Epidermal melanocyte (primary cell): ENCODE measurements around the gene DUSP9.

Source experiments
- DNase-seq: peaks from one replicate; pipeline ENCODE4 v3.0.0; 2011; ENCODE audit warnings: low spot score; ENCODE audit not compliant: insufficient read length

The DUSP9 gene

DNA sequence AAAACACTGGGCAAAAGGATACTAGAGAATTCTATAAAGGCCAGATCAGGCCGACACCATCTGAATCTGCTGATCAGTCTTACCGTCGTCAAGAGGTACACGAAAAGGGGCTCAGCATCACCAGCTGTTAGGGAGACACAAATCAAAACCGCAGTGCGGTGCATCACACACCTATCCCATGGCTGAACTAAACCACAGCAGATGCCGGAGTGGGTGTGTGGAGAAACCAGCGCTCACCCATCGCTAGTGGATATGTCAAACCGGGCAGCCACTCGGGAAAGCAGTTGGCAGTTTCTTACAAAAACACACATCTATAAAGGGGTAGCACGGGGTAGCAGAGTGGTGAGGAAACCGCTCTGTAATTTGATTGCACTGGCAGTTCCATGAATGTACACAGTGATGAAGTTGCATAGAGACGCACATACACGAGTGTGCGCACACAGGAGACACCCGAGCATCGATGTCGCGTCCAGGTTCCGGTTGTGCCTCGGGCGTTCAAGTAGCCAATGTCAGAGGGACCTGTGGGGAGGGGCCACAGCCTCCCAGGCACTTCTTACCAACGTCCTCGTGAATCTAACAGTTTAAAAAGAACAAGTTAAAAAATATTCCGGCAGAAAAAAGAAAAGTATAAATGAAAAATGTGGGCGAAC, 24.9 kb upstream of the DUSP9 start:
- DNase-seq = no peak

DNA sequence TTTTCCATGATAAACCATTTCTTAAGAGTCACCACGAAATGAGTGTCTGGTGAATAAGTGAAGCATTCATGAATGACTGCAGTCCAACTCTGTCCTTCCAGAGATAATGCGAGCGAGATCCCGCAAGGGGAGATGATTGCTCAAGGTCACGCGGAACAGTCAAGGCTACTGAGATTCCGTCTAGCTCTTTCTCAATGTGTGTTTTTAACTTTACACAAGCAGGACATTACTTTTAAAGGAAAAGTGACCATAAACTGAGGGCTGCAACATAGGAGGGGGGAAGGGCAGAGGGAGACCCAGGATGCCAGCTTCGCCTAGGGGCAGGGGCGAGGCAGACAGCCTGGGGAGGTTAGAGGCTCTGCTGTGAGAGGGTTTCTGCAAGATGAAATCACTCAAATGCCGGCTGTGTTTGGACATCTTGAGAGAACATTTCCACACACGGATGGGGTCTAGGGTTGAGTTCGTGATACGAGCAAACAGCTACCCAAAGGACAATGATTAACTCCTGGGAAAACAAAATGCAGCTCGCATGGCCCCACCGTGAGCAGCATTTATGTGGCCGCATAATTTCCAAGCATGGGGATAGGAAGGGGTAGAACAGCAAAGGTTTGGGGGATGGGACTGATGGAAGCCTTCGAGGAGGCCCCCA, 24.2 kb upstream of the DUSP9 start:
- DNase-seq = no peak

DNA sequence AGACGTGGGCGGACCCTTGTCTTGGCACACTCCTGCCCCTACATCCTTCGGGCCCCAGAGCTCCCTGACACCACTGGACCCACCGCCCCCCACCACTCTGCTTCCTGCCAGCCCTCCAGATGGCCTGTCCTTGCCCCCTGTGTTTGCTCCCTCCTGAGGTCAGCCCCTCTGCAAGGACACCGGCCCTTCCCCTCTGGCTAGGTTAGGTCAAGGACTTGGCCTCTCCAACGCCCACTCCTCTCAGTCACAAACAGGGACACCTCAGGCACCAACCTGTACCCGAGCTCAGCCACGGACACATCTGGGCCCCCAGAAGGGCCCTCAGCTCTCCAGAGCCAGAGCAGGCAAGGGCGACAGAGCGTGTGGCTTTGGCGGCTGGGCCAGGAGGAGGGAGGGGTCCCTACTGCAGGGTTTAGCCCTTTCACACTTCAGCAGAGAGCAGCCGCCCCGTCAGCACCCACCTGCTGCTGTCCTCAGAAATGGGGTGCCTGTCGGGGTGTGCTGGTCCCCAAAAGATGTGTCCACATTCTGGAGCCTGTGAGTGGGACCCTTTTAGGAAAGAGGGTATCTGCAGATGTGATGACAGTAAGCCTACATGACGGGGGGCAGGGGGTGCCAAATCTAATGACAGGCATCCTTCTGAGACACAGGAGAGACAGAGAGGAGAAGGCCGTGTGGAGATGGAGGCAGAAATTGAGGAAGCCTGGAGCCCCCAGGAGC, 23.5 kb upstream of the DUSP9 start:
- DNase-seq = no peak

DNA sequence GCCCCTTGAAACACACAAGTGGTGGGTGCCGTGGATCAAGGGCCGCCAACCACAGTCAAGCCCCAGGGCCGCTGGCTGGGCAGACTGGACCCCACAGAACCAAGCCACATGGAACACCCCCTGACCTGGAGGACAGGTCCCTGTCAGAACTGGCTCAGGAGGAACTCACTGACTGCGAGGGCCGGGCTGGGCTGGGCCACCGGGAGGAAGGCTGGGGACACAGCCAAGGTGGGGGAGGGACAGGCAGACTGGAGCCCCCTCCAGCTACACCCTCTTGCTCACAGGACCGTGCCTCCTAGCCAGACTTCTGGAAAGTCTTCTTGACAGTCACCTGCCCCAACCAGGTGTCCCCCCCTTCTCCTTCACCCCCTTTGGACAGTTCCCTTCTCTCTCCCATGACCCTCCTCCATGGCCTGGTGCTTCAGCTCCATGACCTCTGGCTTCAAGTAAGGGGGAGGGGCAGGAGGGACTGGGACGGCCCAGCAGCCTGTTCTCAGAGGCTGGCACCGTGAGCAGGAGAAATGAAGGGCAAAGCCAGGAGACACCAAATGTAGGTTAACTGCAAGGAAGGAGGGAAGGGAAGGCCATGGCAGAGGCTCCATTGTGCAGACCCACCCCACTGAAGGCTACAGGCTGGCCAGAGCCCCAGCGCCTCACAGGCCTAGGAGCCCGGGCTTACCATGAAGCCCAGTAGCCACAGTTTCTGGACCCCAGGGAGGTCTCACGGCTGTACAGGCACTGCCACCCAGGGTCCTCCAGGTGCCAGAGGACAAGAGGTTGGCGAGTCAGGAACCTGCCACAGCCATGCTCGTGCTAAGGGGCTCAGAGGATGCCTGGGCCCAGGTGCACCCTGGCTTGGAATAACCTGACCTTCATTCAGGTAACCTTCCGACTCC, 22.6 kb upstream of the DUSP9 start:
- no peak for DNase-seq

DNA sequence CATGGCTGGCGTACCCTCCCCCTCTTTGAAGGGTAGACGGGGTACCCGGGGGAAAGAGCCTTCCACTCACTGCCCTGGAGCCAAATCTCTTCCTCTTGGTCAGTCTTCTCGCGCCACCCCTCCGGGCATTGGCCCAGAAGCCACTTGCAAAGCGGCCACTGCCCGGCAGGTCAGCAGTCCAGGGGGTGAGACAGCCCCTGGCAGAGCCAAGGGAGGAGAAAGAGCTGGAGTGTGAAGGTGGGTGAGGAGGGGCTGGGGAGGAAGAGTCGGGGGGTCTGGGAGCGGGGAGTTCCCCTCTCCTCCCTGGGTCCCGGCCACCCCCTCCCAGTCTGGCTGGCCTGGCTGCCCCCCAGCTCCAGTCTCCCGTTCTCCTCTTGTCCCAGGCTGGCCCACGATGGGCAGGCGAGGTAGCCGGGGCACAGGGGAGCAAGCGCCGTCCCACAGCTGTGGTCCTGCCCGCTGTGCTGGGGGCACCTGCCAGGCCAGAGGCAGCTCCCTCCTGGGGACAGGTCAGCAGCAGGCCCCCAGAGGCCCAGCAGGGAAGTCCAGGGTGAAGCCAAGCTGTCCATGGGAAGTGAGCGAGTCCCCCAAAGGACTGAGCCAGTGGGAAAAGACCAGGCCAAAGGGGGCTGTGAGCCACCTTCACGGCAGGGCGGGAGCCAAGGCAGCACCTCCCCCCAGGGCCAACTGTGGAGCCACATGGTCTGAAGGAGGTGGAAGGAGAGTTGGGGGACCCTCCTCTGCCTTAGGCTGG, 21.6 kb upstream of the DUSP9 start:
- DNase-seq = no peak

DNA sequence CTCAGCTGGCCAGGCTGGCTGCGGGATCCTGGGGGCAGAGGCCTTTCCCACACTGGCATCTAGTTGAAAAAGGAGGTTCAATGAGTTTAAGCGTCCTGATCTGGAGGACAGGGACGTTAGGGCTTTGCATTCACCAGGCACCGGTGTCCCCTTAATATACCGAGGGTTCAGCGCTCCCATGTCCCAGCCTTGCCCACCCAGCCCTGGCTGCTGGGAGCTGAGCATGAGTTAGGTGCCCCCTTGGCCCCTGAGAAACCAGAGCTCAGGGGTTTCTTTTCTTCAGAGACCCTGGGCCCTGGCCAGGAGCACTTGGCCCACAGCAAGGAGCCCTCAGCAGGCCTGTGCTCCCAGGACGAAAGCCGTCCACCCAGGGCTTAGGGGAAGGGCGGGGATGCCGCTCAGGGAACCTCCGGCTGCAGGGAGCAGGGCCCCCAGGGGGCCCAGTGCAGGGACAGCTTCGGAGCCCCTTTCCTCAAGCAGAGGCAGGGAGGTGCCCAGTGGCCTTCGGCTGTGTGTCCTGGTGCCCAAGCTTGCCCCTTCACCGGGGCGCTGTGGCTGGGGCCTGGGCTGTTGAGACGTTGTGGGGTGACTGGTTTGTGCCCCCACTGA, 20.9 kb upstream of the DUSP9 start:
- no peak for DNase-seq

DNA sequence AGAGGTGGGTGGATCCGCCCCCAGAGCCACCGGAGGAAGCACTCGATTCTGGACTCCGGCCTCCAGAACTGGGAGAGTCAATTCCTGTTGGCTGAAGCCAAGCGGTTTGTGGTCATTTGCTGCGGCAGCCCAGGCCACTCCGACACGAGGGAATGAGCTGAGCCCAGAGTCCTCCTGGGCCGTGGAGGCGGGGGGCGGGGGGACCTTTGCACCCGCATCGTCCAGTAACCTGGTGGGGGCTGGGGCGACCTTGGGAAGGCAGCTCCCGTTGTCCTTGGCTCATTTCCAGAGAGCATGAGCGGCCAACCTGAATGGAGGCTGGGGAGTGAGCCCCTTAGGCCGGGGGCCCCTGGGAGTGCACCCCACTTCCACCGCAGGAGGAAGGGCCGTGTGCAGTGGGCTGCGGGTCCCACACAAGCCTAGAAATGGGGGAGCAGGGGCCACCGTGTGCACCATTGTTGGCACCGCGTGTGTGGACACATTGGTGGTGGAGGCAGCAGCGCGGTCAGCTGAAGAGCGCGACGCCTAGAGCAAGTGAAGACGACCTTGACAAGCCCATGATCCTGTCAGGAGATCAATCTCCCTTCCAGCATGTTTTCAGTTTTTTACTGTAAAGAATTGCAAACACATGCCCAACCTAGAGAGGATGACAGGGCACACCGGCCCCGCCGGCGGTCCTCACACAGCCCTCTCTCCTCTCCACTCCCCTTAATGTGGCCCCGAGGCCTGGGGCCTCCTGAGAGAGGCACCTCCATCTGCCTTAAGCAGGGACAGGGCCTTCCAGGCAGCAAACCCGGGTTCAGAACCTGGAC, 19.9 kb upstream of the DUSP9 start:
- DNase-seq = no peak

DNA sequence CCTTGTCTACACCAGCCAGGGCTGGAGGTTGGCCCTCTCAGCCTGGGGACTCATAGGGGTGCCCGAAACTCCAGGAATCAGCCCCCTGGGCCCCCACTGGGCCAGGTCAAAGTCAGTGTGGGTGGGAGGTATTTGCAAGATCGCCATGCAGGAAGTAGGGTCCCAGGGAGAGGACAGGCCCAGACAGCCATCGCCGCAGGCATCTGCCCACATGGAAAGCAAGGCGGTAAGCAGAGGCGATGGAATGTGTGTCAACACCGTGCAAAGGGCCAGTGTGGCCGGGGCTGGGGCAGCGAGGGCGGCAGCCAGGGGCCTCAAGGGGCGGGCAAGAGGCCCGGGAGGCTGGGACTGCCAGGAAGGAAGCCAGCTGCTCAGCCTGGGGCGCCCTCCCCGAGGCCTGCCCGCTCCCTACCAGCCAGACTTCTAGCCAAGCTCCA, 19.3 kb upstream of the DUSP9 start:
- no peak for DNase-seq

DNA sequence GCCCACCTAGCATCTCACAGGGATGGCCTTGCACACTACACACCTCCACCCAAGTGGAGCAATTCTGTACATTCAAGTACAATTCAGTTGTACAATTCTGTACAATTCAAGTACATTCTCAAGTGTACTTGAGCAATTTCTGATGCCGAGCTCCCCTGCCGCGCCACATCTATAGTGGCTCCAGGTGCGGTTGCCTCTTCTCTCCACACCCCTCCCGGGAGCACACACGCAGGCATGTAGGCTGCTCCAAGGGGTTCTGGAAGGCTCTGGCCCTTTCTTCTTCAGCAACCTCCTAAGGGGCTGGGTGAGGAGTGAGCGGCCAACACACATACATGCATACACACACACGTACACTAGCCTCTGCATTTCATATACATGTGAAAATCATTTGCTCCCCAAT, 18.9 kb upstream of the DUSP9 start:
- no peak for DNase-seq

DNA sequence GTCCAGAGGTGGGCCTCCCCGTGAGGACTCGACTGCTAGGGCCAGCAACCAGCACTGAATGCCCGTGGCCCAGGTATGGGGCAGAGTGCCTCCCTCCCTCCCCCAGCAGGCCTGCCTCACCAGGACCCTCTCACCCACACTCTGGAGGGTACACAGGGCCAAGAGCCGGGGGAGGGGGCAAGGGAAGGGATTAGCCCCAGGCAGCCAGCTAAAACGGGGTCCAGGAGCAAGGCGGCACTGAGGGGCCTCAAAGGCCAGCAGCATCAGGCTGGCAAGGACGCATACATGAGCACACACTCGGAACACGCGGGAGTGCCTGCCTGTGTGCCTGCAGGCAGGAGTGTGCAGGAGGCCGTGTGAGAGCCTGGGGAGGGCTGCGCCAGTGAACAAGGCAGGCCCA, 18.3 kb upstream of the DUSP9 start:
- DNase-seq = no peak

DNA sequence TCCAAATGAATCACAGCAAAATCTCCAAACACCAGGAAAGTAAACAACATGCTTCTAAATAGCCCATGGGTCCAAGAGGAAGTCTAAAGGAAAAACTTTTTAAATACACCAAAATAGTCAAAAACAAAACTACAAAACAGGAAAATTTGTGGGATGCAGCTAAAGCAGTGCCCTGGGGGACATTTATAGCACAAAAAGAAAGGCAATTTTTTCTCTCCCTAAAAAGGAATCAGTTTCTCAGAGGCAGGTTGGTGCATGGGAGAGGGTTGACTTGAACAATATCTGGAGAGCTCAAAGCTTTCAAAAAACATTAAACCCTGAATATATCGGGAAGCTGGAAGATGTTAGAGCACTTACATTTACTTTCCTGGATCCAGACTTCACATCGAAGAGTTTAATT, 15.7 kb upstream of the DUSP9 start:
- DNase-seq = no peak

DNA sequence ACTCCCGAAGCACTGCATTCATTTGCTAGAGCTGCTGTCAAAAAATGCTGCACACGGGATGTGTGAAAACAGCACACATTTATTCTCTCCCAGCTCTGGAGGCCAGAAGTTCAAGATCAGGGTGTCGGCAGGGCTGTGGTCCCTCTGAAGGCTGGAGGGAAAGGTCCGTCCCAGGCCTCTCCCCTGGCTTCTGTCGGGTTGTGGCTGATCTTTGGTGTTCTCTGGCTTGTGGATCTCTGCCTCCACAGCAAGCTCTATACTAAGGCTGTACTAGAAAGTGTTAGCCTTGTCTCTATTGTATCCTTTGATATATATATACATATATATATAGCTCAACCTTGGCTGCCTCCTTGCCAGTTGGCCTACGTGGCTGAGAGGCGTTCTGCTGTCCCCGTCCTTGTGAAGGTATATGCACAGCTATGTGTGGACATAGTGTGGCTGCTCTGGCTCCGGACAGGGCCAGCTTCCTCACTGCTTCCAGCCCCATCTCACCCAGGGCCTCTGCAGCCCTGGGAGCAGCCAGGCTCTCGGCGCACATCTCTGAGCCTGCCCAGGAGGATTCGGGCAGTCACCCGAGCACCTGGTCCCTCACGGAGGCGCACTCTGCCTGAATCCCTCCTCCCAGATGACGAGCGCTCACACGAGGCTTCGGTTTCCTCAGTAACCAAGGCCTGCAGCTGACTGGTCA, 15.0 kb upstream of the DUSP9 start:
- DNase-seq = no peak

DNA sequence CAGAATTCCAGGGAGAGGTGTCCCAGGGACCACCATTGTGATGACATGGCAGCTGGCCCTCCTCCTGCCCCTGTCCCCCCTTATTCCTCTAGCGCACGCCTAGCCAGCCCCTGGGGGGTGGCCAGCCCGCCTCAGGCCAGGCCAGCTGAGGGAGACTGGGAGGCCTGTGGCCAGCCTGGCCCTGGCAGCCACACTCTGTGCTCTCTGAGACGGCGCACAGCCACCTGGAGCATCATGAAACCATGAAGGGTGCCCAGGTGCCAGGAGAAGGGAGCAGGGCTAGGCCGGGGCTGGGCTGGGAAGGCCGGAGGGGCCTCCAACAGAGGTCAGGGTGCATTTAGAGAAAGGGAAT, 14.4 kb upstream of the DUSP9 start:
- no peak for DNase-seq

DNA sequence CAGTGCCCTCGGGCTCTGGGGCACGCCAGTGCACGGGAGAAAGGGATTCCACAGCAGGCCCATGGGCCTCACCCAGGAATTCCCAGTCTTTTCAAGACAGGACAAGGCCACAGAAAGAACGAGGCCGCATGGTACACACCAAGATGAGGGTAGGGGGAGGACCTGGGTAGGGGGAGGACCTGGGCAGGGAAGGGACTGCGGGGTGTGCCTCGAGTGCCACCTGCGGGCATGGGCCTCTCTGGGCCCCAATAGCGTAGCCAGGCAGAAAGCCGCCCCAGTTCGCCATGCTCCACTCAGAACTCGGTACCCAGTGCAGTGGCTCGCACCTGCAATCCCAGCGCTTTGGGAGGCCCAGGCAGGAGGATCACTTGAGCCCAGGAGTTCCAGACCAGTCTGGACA, 14.0 kb upstream of the DUSP9 start:
- DNase-seq = no peak

DNA sequence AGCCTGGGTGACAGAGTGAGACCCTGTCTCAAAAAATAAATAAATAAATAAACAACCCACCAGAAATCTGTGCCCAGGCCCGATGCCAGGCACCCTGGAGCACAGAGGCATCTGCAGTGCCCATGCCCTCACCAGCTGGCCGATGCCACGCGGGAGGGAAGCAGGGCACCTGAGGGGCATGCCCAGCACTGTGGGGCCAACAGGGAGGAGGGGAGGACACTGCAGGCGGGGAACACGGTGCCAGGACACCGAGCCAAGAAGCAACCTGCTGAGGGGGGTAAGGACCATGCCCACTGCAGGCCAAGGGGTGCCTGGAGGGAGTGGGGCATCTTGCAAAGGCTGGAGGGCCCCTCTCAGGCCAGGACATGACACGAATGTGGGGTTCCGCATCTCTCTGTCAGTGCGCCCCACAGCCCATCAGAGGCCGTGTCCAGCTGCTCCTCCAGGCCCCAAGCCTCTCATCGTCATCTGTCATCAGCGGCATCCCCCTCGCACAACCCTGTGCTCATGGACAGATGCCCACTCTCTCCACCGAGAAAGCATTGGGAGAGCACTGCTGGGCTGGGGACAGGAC, 13.3 kb upstream of the DUSP9 start:
- no peak for DNase-seq

DNA sequence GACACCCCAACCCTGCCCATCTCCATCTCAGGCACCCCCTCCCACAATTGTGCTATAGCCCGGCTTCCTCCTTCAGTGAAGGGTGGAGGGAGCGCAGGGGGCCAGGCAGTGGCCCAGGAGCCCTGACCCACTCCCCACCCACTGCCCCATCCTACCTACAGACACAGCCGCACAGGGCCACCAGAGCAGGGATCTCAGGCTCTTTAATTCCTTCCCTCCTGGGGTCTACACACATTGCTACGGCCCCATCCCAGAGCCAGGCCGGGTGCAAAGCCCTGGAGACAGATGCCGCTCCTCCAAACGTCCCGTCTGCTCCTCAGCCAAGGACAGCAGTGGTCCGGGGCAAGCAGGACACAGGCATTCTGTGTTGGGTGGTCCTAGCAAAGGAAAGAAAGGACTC, 12.8 kb upstream of the DUSP9 start:
- no peak for DNase-seq

DNA sequence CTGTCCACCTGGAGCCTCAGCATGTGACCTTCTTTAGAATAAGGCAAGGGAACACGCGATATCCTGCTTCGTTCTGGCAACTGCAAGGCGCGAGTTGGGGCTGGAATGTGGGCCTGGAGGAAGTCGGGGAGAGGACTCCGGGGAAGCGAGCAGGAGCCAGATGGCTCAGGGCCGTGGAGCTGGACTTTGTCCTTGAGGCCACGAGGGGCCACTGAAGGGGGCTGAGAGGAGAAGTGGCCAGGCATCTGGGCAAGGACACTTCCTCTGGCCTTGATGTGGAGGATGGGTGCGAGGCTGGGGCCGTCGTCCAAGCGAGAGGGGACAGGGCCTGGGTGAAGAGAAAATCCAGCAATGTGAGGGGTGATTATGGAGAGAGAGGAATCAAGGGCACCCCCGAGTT, 12.2 kb upstream of the DUSP9 start:
- DNase-seq = no peak

DNA sequence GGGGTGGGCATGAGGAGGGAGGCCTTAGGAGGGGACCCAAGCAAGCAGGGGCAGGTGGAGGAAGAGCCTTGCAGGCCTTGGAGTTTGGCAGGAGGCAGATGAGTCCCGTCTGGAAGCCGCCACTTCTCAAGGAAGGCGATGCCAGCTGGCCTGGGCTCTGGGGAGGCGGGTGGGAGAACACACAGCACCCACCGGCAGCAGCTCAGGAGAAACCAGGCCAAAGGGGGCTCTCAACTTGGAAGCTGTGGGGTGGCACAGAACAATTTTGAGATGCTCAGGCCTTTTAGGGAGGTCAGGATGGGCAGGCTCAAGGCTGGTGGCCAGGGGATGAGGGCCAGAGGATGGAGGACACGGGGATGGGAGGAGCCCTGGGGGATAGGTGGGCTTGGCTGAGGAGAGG, 11.6 kb upstream of the DUSP9 start:
- DNase-seq = no peak
